Panc1 (cell line): ENCODE results near the gene PGM5. TPM values are rescaled to one million over a fixed set of nuclear protein-coding genes. Genes with fewer than 3 reads are reported as not detected.

Experiments used
- ATAC-seq: fragments of 200-7000 bp; cut with Tn5 transposase; 2 replicates; pipeline ENCODE4 v1.9.1; 2020; ENCODE audit warnings: mild to moderate bottlenecking, moderate library complexity
- BruUV-seq: library from RNA; stranded (reverse); fragments of 400-500 nt; replicated peaks from 2 replicates; lab custom pipeline; 2021; lab: Mats Ljungman, UMichigan
- CTCF ChIA-PET: fragments of 300-600 bp; sonication (Branson Sonifier 250); formaldehyde crosslinking; loops from one replicate; lab custom pipeline; 2022; ENCODE audit warnings: antibody characterized with exemption; lab: Charles Lee
- POLR2A ChIA-PET: fragments of 300-600 bp; sonication (Branson Sonifier 250); formaldehyde crosslinking; loops from one replicate; lab custom pipeline; 2022; ENCODE audit warnings: antibody characterized with exemption; lab: Charles Lee
- DNase-seq: peaks from one replicate; pipeline ENCODE4 v3.0.0-alpha.2; 2010; ENCODE audit warnings: low read depth, low spot score
- H3K27ac ChIP-seq: 2 replicates; pipeline ENCODE4 v1.5.1; 2011; ENCODE audit warnings: mild to moderate bottlenecking, low read length, inconsistent platforms
- H3K27me3 ChIP-seq: fragments of 200-500 bp; sonication (Bioruptor generic); 2 replicates; pipeline ENCODE4 v1.6.0; 2014; ENCODE audit warnings: low read length, inconsistent platforms; ENCODE audit not compliant: control insufficient read depth, insufficient read depth
- H3K36me3 ChIP-seq: fragments of 200-500 bp; sonication (Bioruptor generic); 2 replicates; pipeline ENCODE4 v1.5.1; 2014; ENCODE audit warnings: inconsistent platforms, mild to moderate bottlenecking, low read length, moderate library complexity; ENCODE audit not compliant: control insufficient read depth, insufficient read depth
- H3K4me1 ChIP-seq: 2 replicates; pipeline ENCODE4 v1.5.1; 2011; ENCODE audit warnings: inconsistent platforms, mild to moderate bottlenecking, low read length, moderate library complexity; ENCODE audit not compliant: control insufficient read depth, insufficient read depth
- H3K4me3 ChIP-seq, 2 experiments: 2 replicates each; pipeline ENCODE4 v1.5.1; 2011 to 2012; ENCODE audit warnings: low read depth in 2 of 2, low read length in 2 of 2, mild to moderate bottlenecking in 2 of 2, inconsistent platforms in 1 of 2, moderate library complexity in 1 of 2
- H3K9me3 ChIP-seq: fragments of 200-500 bp; sonication (Bioruptor generic); 2 replicates; pipeline ENCODE4 v1.5.1; 2014; ENCODE audit warnings: low read depth, mild to moderate bottlenecking, inconsistent platforms, low read length, moderate library complexity; ENCODE audit not compliant: control insufficient read depth, insufficient read depth
- CTCF ChIP-seq: fragments of 450-650 bp; IDR thresholded peaks from 2 replicates; pipeline ENCODE4 v1.5.1; 2017; ENCODE audit warnings: mild to moderate bottlenecking
- POLR2AphosphoS5 ChIP-seq: IDR thresholded peaks from 2 replicates; pipeline ENCODE4 v1.6.1; 2012; ENCODE audit warnings: mild to moderate bottlenecking, low read depth, low read length, moderate library complexity
- REST ChIP-seq, 2 experiments: IDR thresholded peaks; 2 replicates each; pipeline ENCODE4 v1.6.1; 2011 to 2012; ENCODE audit warnings: low read depth in 2 of 2, control low read depth in 1 of 2, low read length in 1 of 2, mild to moderate bottlenecking in 1 of 2, moderate library complexity in 1 of 2; ENCODE audit not compliant: insufficient read depth in 1 of 2
- SIN3A ChIP-seq: IDR thresholded peaks from 2 replicates; pipeline ENCODE4 v1.6.1; 2012; ENCODE audit warnings: low read depth, mild to moderate bottlenecking, low read length, moderate library complexity, borderline replicate concordance; ENCODE audit not compliant: insufficient read depth
- TCF7L2 ChIP-seq: IDR thresholded peaks from 2 replicates; pipeline ENCODE4 v1.6.1; 2011; ENCODE audit warnings: mild to moderate bottlenecking, low read depth, low read length, inconsistent platforms
- in situ Hi-C: cut with HindIII; loops from 2 replicates; pipeline ENCODE4 v1.10.0; 2016; ENCODE audit warnings: low sequenced_read_pairs, low pct_unique_long_range_greater_than_20kb
- intact Hi-C: fragments of 100-400 bp; cut with micrococcal nuclease; formaldehyde crosslinking; loops from one replicate; pipeline ENCODE4 v1.10.0; 2022; ENCODE audit not compliant: unreplicated experiment
- total RNA-seq: library from RNA; stranded (reverse); gene quantifications from one replicate; pipeline ENCODE4 v1.2.1, GENCODE V29; 2021; ENCODE audit not compliant: unreplicated experiment

PGM5 gene
- total RNA-seq, 1 experiment from 2014 or later = 0.21 TPM

GRCh38 chr9:68523367-68523936 lies 167.0 kb downstream of the PGM5 start:
- no peaks in the 10 kb centered on the region for H3K4me1 ChIP-seq
- no peak overlapping the region for H3K27ac ChIP-seq
- DNase-seq (no peak), ATAC-seq (no peak)
- H3K27me3 ChIP-seq = no peaks in the 10 kb centered on the region
- intact Hi-C loops = no loop called here
- BruUV-seq = no TSS peak
- H3K4me3 ChIP-seq = no peak overlapping the region
- ChIA-PET POLR2A (no interaction called here), CTCF (no interaction called here)
- no peaks in the 10 kb centered on the region for H3K9me3 ChIP-seq
- no peaks in the 10 kb centered on the region for H3K36me3 ChIP-seq
- in situ Hi-C loops = no loop called here
- TF ChIP-seq REST (IDR thresholded peaks at IDR 0.05; ENCODE audit: insufficient read depth in 1 of 2, low read depth in 2 of 2, low read length in 1 of 2) (no peak), SIN3A (no peak), TCF7L2 (no peak), CTCF (no peak), POLR2AphosphoS5 (no peak)

GRCh38 chr9:68530618-68531017 lies 174.2 kb downstream of the PGM5 start:
- H3K36me3 ChIP-seq = no peaks in the 10 kb centered on the region
- BruUV-seq = no TSS peak
- ATAC-seq = no peak
- no peak overlapping the region for H3K4me3 ChIP-seq
- ChIA-PET CTCF (no interaction called here), POLR2A (no interaction called here)
- H3K27ac ChIP-seq = no peak overlapping the region
- H3K9me3 ChIP-seq = no peaks in the 10 kb centered on the region
- DNase-seq = no peak
- TF ChIP-seq SIN3A (no peak), CTCF (no peak), POLR2AphosphoS5 (no peak), REST (IDR thresholded peaks at IDR 0.05; ENCODE audit: insufficient read depth in 1 of 2, low read depth in 2 of 2, low read length in 1 of 2) (no peak), TCF7L2 (no peak)
- in situ Hi-C loops = no loop called here
- H3K27me3 ChIP-seq = no peaks in the 10 kb centered on the region
- intact Hi-C loops = no loop called here
- no peaks in the 10 kb centered on the region for H3K4me1 ChIP-seq
